GM23338 (cell line): Measurements from ENCODE around the gene IRAK1BP1. TPM values are rescaled to one million over a fixed set of nuclear protein-coding genes. Genes with fewer than 3 reads are reported as not detected.

ENCODE experiments used
- ATAC-seq: fragments of 200-7000 bp; cut with Tn5 transposase; 3 replicates; pipeline ENCODE4 v1.9.1; 2020
- DNase-seq: peaks from one replicate; pipeline ENCODE4 v3.0.0-alpha.2; 2015; ENCODE audit warnings: low spot score
- H2AFZ ChIP-seq: fragments of 200-600 bp; sonication (generic); 2 replicates; pipeline ENCODE4 v1.8.0; 2016; ENCODE audit warnings: antibody characterized with exemption, mild to moderate bottlenecking, moderate library complexity
- H3F3A ChIP-seq: fragments of 200-600 bp; sonication (generic); replicated peaks from 2 replicates; pipeline ENCODE4 v1.8.0; 2017; ENCODE audit warnings: antibody characterized with exemption, mixed run types, low read depth
- H3K27ac ChIP-seq: fragments of 200-600 bp; sonication (generic); 2 replicates; pipeline ENCODE4 v1.6.1; 2016; ENCODE audit warnings: low read depth
- H3K27me3 ChIP-seq: fragments of 200-600 bp; sonication (generic); 2 replicates; pipeline ENCODE4 v1.8.0; 2016; ENCODE audit warnings: mild to moderate bottlenecking, mixed run types, moderate library complexity; ENCODE audit not compliant: insufficient read depth
- H3K36me3 ChIP-seq: fragments of 200-600 bp; sonication (generic); 2 replicates; pipeline ENCODE4 v1.8.0; 2016; ENCODE audit warnings: mild to moderate bottlenecking; ENCODE audit not compliant: insufficient read depth
- H3K4me1 ChIP-seq: fragments of 200-600 bp; sonication (generic); 2 replicates; pipeline ENCODE4 v1.8.0; 2016; ENCODE audit warnings: mild to moderate bottlenecking, moderate library complexity; ENCODE audit not compliant: insufficient read depth
- H3K4me2 ChIP-seq: fragments of 200-600 bp; sonication (generic); 2 replicates; pipeline ENCODE4 v1.7.1; 2017; ENCODE audit warnings: mixed run types
- H3K4me3 ChIP-seq: fragments of 200-600 bp; sonication (generic); 2 replicates; pipeline ENCODE4 v1.6.1; 2016; ENCODE audit warnings: mixed run types
- H3K79me2 ChIP-seq: fragments of 200-600 bp; sonication (generic); replicated peaks from 2 replicates; pipeline ENCODE4 v1.8.0; 2017; ENCODE audit warnings: mild to moderate bottlenecking; ENCODE audit not compliant: insufficient read depth
- H3K9me2 ChIP-seq: fragments of 200-600 bp; sonication (generic); 2 replicates; pipeline ENCODE4 v1.8.0; 2017; ENCODE audit not compliant: insufficient read depth
- H4K20me1 ChIP-seq: fragments of 200-600 bp; sonication (generic); replicated peaks from 2 replicates; pipeline ENCODE4 v1.8.0; 2017; ENCODE audit warnings: mild to moderate bottlenecking; ENCODE audit not compliant: insufficient read depth
- H3K27ac Mint-ChIP-seq: 2 replicates; pipeline ENCODE4 v1.8.0; 2020; ENCODE audit warnings: inconsistent platforms, mild to moderate bottlenecking, moderate library complexity, mixed read lengths
- H3K27me3 Mint-ChIP-seq: 3 replicates; pipeline ENCODE4 v1.8.0; 2022; ENCODE audit warnings: low read depth, mild to moderate bottlenecking, moderate library complexity, mixed read lengths, inconsistent platforms; ENCODE audit not compliant: insufficient read depth, poor library complexity
- H3K36me3 Mint-ChIP-seq: 3 replicates; pipeline ENCODE4 v1.8.0; 2021; ENCODE audit warnings: low read depth, mild to moderate bottlenecking, inconsistent platforms, moderate library complexity, mixed read lengths
- H3K4me1 Mint-ChIP-seq: 3 replicates; pipeline ENCODE4 v1.8.0; 2020; ENCODE audit warnings: mild to moderate bottlenecking, inconsistent platforms, mixed read lengths
- H3K4me3 Mint-ChIP-seq: 3 replicates; pipeline ENCODE4 v1.8.0; 2021; ENCODE audit warnings: moderate library complexity, mild to moderate bottlenecking, inconsistent platforms, mixed read lengths
- H3K9me3 Mint-ChIP-seq: 3 replicates; pipeline ENCODE4 v1.8.0; 2020; ENCODE audit warnings: moderate library complexity, mild to moderate bottlenecking, inconsistent platforms, mixed read lengths
- CREB1 ChIP-seq: fragments of 250-450 bp; sonication (Bioruptor Pico); IDR thresholded peaks from 2 replicates; pipeline ENCODE4 v1.5.0; 2020; ENCODE audit warnings: low read depth, mild to moderate bottlenecking, moderate library complexity
- CTCF ChIP-seq, 2 experiments: fragments of 200-600 bp in 1 of 2; sonication (generic) in 1 of 2; conservative IDR thresholded peaks; 2 replicates each; pipeline versions ENCODE4 v1.5.1 to v1.6.1; 2016 to 2017; ENCODE audit warnings: antibody characterized with exemption in 2 of 2, low read depth in 2 of 2, mild to moderate bottlenecking in 2 of 2, moderate library complexity in 1 of 2
- ETS1 ChIP-seq: IDR thresholded peaks from 2 replicates; pipeline ENCODE4 v1.6.1; 2016; ENCODE audit warnings: antibody characterized with exemption
- EZH2 ChIP-seq: fragments of 200-600 bp; sonication (generic); IDR thresholded peaks from one replicate; pipeline ENCODE4 v1.8.0; 2017; ENCODE audit warnings: antibody characterized with exemption, mild to moderate bottlenecking, low read depth; ENCODE audit not compliant: unreplicated experiment
- EZH2phosphoT487 ChIP-seq: fragments of 200-600 bp; sonication (generic); IDR thresholded peaks from one replicate; pipeline ENCODE4 v1.8.1; 2018; ENCODE audit warnings: antibody characterized with exemption; ENCODE audit not compliant: unreplicated experiment
- NANOG ChIP-seq: IDR thresholded peaks from 2 replicates; pipeline ENCODE4 v1.6.1; 2016; ENCODE audit warnings: antibody characterized with exemption, borderline replicate concordance
- POLR2AphosphoS5 ChIP-seq: IDR thresholded peaks from 2 replicates; pipeline ENCODE4 v1.6.1; 2016; ENCODE audit warnings: antibody characterized with exemption, low read depth
- REST ChIP-seq: IDR thresholded peaks from one replicate; pipeline ENCODE4 v1.6.1; 2018; ENCODE audit warnings: antibody characterized with exemption; ENCODE audit not compliant: unreplicated experiment
- STAT1 ChIP-seq: IDR thresholded peaks from one replicate; pipeline ENCODE4 v1.6.1; 2016; ENCODE audit warnings: antibody characterized with exemption; ENCODE audit not compliant: unreplicated experiment
- ZNF114 ChIP-seq: fragments of 250-450 bp; sonication (Bioruptor Pico); IDR thresholded peaks from 2 replicates; pipeline ENCODE4 v1.5.0; 2020; ENCODE audit warnings: mild to moderate bottlenecking, moderate library complexity
- ZNF331 ChIP-seq: fragments of 250-450 bp; sonication (Bioruptor Pico); IDR thresholded peaks from 2 replicates; pipeline ENCODE4 v1.5.0; 2020; ENCODE audit warnings: low read depth, mild to moderate bottlenecking, moderate library complexity
- polyA plus RNA-seq: library from polyadenylated mRNA; unstranded; fragments of >200 nt; fragmentation: Nextera tagmentation; extraction: Ambion mirVana; gene quantifications from 2 replicates; pipeline ENCODE4 v1.2.1, GENCODE V29; 2016
- total RNA-seq: library from RNA; depleted of rRNA; stranded (reverse); fragments of >200 nt; shearing (Covaris generic); gene quantifications from 2 replicates; pipeline ENCODE4 v1.2.3, GENCODE V29; 2014

IRAK1BP1 gene
- total and polyA plus RNA-seq, 2 experiments from 2014 or later: 12.8 to 13.5 TPM

- Histone ChIP-seq H3K27me3 (no peaks in the 10 kb centered on the region), H3K27ac (no peak overlapping the region), H3K79me2 (no peaks in the 10 kb centered on the region), H3K4me3 (no peak overlapping the region), H3K4me1 (peaks cover 28% of the 10 kb centered on the region), H3F3A (no peaks in the 10 kb centered on the region), H4K20me1 (no peaks in the 10 kb centered on the region), H3K4me2 (no peak overlapping the region), H3K36me3 (no peaks in the 10 kb centered on the region), H2AFZ (no peak overlapping the region), H3K9me2 (no peaks in the 10 kb centered on the region; the same call in 1 of the 2 replicates)
- Mint-ChIP-seq H3K4me3 (no peak overlapping the region), H3K27ac (no peak overlapping the region), H3K27me3 (no peaks in the 10 kb centered on the region), H3K4me1 (peaks cover 22% of the 10 kb centered on the region), H3K36me3 (no peaks in the 10 kb centered on the region), H3K9me3 (no peaks in the 10 kb centered on the region; the same call in 2 of the 3 replicates)
- TF ChIP-seq POLR2AphosphoS5: no peak
- no peak for ATAC-seq
- no peak for DNase-seq
These were observed 21.8 kb upstream of the IRAK1BP1 start for GRCh38 chr6:78845567-78845966.

GRCh38 chr6:78850621-78851020, 16.7 kb upstream of the IRAK1BP1 start:
- Histone ChIP-seq H3K36me3 (no peaks in the 10 kb centered on the region), H3F3A (no peaks in the 10 kb centered on the region), H4K20me1 (no peaks in the 10 kb centered on the region), H3K27me3 (no peaks in the 10 kb centered on the region), H3K4me1 (no peaks in the 10 kb centered on the region), H3K4me2 (no peak overlapping the region), H2AFZ (no peak overlapping the region), H3K9me2 (no peaks in the 10 kb centered on the region; the same call in 1 of the 2 replicates), H3K79me2 (no peaks in the 10 kb centered on the region), H3K4me3 (no peak overlapping the region), H3K27ac (no peak overlapping the region)
- Mint-ChIP-seq H3K9me3 (peaks cover 5% of the 10 kb centered on the region; the same call in 2 of the 3 replicates), H3K4me3 (no peak overlapping the region), H3K4me1 (peaks cover 6% of the 10 kb centered on the region; the same call in 2 of the 3 replicates), H3K27me3 (peaks cover 2% of the 10 kb centered on the region), H3K27ac (no peak overlapping the region), H3K36me3 (no peaks in the 10 kb centered on the region)
- ATAC-seq: no peak
- no peak for DNase-seq
- no peak for TF ChIP-seq EZH2phosphoT487
- TF ChIP-seq NANOG: no peak
- TF ChIP-seq REST: no peak
- TF ChIP-seq ZNF114 (CRISPR knock-in tag): no peak
- no peak for TF ChIP-seq POLR2AphosphoS5
- no peak for TF ChIP-seq CREB1 (CRISPR knock-in tag)
- TF ChIP-seq ETS1: no peak
- TF ChIP-seq EZH2: no peak
- no peak for TF ChIP-seq CTCF (conservative IDR thresholded peaks at IDR 0.05; ENCODE audit: low read depth in 2 of 2)
- no peak for TF ChIP-seq ZNF331 (CRISPR knock-in tag)
- TF ChIP-seq STAT1: no peak
